DOHH2 (cell line): ENCODE data around the gene ADAMTS16.

Experiments
- EZH2phosphoT487 ChIP-seq: fragments of 200-600 bp; sonication (generic); IDR thresholded peaks from 2 replicates; pipeline ENCODE4 v1.6.1; 2017; ENCODE audit warnings: borderline replicate concordance, mild to moderate bottlenecking, antibody characterized with exemption, low read length, moderate library complexity, mixed read lengths
- TF ChIP-seq, protein P1 (sequence below): fragments of 200-600 bp; sonication (generic); IDR thresholded peaks from one replicate; pipeline ENCODE4 v1.5.1; 2014; ENCODE audit warnings: antibody characterized with exemption, mild to moderate bottlenecking, low read depth, low read length; ENCODE audit not compliant: poor library complexity, severe bottlenecking

DNA sequence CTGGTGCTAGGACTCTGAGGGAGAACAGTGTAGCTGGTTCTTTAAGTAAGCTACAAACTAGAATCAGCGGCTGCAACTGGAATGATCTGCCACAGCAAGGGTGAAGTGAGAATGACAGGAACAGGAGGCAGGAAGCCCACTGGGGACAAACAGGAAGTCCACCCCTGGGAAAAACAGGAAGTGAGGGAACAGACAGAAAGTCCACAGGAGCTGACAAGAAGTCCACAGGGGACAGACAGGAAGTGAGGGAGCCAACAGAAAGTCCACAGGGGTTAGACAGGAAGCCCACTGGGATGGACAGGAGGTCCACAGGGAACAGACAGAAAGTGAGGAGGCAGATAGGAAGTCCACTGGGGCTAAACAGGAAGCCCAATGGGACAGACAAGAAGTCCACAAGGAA is 15.5 kb downstream of the ADAMTS16 start:
- TF ChIP-seq, protein P1, sequence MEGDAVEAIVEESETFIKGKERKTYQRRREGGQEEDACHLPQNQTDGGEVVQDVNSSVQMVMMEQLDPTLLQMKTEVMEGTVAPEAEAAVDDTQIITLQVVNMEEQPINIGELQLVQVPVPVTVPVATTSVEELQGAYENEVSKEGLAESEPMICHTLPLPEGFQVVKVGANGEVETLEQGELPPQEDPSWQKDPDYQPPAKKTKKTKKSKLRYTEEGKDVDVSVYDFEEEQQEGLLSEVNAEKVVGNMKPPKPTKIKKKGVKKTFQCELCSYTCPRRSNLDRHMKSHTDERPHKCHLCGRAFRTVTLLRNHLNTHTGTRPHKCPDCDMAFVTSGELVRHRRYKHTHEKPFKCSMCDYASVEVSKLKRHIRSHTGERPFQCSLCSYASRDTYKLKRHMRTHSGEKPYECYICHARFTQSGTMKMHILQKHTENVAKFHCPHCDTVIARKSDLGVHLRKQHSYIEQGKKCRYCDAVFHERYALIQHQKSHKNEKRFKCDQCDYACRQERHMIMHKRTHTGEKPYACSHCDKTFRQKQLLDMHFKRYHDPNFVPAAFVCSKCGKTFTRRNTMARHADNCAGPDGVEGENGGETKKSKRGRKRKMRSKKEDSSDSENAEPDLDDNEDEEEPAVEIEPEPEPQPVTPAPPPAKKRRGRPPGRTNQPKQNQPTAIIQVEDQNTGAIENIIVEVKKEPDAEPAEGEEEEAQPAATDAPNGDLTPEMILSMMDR, result no peak
- no peak for TF ChIP-seq EZH2phosphoT487
